ENCODE results near the gene SAC3D1. TPM values are rescaled to one million over a fixed set of nuclear protein-coding genes. Genes with fewer than 3 reads are reported as not detected.

The SAC3D1 gene
- total and polyA plus RNA-seq, 2 of the 4 experiments (the other 2 are of a cell fraction), result 2.9 to 13.2 TPM

GRCh38 chr11:65016705-65017104, 24.3 kb upstream of the SAC3D1 start:
- Histone ChIP-seq H3K36me3 (ENCODE audit: control insufficient read depth, insufficient read depth, low read length) (peaks cover 11% of the 10 kb centered on the region), H2BK20ac (ENCODE audit: low read depth, low read length) (no peak overlapping the region), H3K14ac (replicated peaks; ENCODE audit: low read depth, low read length) (no peak overlapping the region), H3K27ac (ENCODE audit: insufficient read depth, low read length) (no peak overlapping the region), H3K9me1 (ENCODE audit: insufficient read depth, low read length) (peaks cover 21% of the 10 kb centered on the region), H2AFZ (replicated peaks; ENCODE audit: low read length, poor library complexity) (no peak overlapping the region), H3K4me2 (ENCODE audit: low read depth, low read length) (no peak overlapping the region), H3K56ac (ENCODE audit: extremely low read depth, insufficient read depth, low read length) (no peak overlapping the region), H2AK9ac (replicated peaks; ENCODE audit: low read depth, low read length, poor library complexity) (no peak overlapping the region), H2BK120ac (ENCODE audit: low read depth, low read length) (no peak overlapping the region), H2BK5ac (ENCODE audit: low read depth, low read length, poor library complexity, severe bottlenecking) (no peak overlapping the region), H2AK5ac (ENCODE audit: low read depth, low read length) (0 out of 2 replicates have a peak overlapping the region, but pooled peaks have one; percentile 52), H3K9ac (ENCODE audit: low read depth, low read length) (no peak overlapping the region), H3K27me3 (ENCODE audit: control insufficient read depth, insufficient read depth, low read length) (no peaks in the 10 kb centered on the region), H4K8ac (ENCODE audit: low read depth in 2 of 2, low read length in 2 of 2) (no peak overlapping the region), H4K5ac (ENCODE audit: low read depth, low read length) (no peak overlapping the region), H3K4me1 (ENCODE audit: control insufficient read depth, insufficient read depth, low read length) (peaks cover 5% of the 10 kb centered on the region), H4K20me1 (ENCODE audit: insufficient read depth, low read length) (no peaks in the 10 kb centered on the region), H3K79me1 (ENCODE audit: low read depth in 1 of 2, low read length in 2 of 2) (peaks cover 15 to 41% of the 10 kb centered on the region in 2 experiments), H3K18ac (ENCODE audit: low read depth, low read length) (no peak overlapping the region), H2BK15ac (ENCODE audit: low read depth, low read length) (no peak overlapping the region), H4K91ac (ENCODE audit: insufficient read depth, low read depth, low read length) (no peak overlapping the region), H3K4me3 (ENCODE audit: insufficient read depth, low read depth, low read length) (no peak overlapping the region), H3K23ac (ENCODE audit: low read depth, low read length) (no peak overlapping the region), H3K4ac (ENCODE audit: low read depth, low read length) (no peak overlapping the region), H3K9me3 (ENCODE audit: control insufficient read depth, insufficient read depth, low read length) (no peaks in the 10 kb centered on the region)
- no peak for DNase-seq
- ChIA-PET CTCF (no interaction called here), POLR2A (ENCODE audit: unreplicated experiment) (no interaction called here)
- no TSS peak for BruUV-seq (replicated peaks)
- dilution Hi-C loops (cut with HindIII; ENCODE audit: low sequenced_read_pairs, unreplicated experiment), result no loop called here
- no peak for TF ChIP-seq MXI1 (IDR thresholded peaks at IDR 0.05; ENCODE audit: borderline replicate concordance, low read depth, low read length)
- TF ChIP-seq RFX5 (IDR thresholded peaks at IDR 0.05; ENCODE audit: low read depth, low read length), result no peak
- no peak for TF ChIP-seq CHD1 (IDR thresholded peaks at IDR 0.05; ENCODE audit: low read depth, low read length)
- no peak for TF ChIP-seq FOS (IDR thresholded peaks at IDR 0.05; ENCODE audit: low read depth, low read length)
- no peak for TF ChIP-seq RAD21 (IDR thresholded peaks at IDR 0.05; ENCODE audit: low read length)
- no peak for TF ChIP-seq SMC3 (IDR thresholded peaks at IDR 0.05; ENCODE audit: low read depth, low read length)
- TF ChIP-seq POLR2A (IDR thresholded peaks at IDR 0.05; ENCODE audit: low read depth, low read length), result no peak
- TF ChIP-seq, protein P1, sequence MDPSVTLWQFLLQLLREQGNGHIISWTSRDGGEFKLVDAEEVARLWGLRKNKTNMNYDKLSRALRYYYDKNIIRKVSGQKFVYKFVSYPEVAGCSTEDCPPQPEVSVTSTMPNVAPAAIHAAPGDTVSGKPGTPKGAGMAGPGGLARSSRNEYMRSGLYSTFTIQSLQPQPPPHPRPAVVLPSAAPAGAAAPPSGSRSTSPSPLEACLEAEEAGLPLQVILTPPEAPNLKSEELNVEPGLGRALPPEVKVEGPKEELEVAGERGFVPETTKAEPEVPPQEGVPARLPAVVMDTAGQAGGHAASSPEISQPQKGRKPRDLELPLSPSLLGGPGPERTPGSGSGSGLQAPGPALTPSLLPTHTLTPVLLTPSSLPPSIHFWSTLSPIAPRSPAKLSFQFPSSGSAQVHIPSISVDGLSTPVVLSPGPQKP (IDR thresholded peaks at IDR 0.05; ENCODE audit: borderline replicate concordance, low read depth, low read length), result no peak
- TF ChIP-seq MAZ (IDR thresholded peaks at IDR 0.05; ENCODE audit: borderline replicate concordance, low read depth, low read length), result no peak
- no peak for TF ChIP-seq CEBPB (IDR thresholded peaks at IDR 0.05; ENCODE audit: low read depth, low read length)
- TF ChIP-seq BHLHE40 (IDR thresholded peaks at IDR 0.05; ENCODE audit: low read depth, low read length), result no peak
- TF ChIP-seq MAFK (IDR thresholded peaks at IDR 0.05; ENCODE audit: low read depth, low read length), result no peak
- 100% methylated on average over 2 of the region's 4 CpGs; no CpG with 5 or more reads in 1 of the 2 experiments for WGBS, 2 experiments (ENCODE audit: extremely low coverage in 2 of 2, insufficient read length in 1 of 2)
- no peak for ATAC-seq (ENCODE audit: low read depth)
- intact Hi-C loops (cut with micrococcal nuclease), result no loop called here
- in situ Hi-C loops (cut with MboI; ENCODE audit: low sequenced_read_pairs), result no loop called here
